ENCODE measurements around the gene XYLB.

- TF ChIP-seq CTCF (IDR thresholded peaks at IDR 0.05) (no peak), POLR2A (IDR thresholded peaks at IDR 0.05) (no peak), EP300 (IDR thresholded peaks at IDR 0.05) (no peak)
Observed at GRCh38 chr3:38375072-38375471, 28.5 kb downstream of the XYLB start.

Measured in ovary (tissue), 3 donors.